HG03520 (cell line): ENCODE results near the gene CSK.

ENCODE experiments used
- ATAC-seq: cut with Tn5 transposase; IDR thresholded peaks from one replicate; pipeline ENCODE4 v1.9.1; 2021; ENCODE audit warnings: mild to moderate bottlenecking, moderate library complexity; ENCODE audit not compliant: unreplicated experiment

Gene CSK

DNA sequence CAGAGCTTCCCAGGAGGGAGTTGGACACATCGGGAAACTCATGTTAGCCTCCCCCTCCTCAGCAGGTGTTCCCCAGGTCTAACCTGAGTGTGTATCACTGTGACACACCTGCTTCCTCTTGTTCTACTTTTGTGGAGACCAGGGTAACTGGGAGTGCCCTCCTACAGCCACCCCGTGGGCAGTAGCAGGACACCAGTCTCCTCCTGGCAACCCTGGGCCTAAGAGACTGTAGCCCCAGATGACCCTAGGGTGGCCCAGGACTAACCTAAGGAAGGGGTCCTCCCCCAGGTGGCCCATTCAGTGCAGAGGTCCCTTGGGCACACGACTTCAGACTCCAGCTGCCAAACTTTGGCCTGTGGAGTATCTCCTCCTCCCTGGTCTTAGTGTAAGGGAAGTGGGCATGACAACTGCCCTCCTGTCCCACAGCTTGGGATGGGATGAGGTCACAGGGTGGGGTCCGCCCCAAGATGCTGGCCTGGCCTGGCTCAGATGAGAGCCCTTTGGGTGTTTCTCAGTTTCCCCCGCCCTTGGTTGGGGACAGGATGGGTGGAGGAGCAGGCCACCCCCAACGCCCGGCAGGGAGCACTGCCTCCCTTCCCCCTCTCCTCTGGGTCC is 4.8 kb downstream of the CSK start:
- ATAC-seq = no peak

DNA sequence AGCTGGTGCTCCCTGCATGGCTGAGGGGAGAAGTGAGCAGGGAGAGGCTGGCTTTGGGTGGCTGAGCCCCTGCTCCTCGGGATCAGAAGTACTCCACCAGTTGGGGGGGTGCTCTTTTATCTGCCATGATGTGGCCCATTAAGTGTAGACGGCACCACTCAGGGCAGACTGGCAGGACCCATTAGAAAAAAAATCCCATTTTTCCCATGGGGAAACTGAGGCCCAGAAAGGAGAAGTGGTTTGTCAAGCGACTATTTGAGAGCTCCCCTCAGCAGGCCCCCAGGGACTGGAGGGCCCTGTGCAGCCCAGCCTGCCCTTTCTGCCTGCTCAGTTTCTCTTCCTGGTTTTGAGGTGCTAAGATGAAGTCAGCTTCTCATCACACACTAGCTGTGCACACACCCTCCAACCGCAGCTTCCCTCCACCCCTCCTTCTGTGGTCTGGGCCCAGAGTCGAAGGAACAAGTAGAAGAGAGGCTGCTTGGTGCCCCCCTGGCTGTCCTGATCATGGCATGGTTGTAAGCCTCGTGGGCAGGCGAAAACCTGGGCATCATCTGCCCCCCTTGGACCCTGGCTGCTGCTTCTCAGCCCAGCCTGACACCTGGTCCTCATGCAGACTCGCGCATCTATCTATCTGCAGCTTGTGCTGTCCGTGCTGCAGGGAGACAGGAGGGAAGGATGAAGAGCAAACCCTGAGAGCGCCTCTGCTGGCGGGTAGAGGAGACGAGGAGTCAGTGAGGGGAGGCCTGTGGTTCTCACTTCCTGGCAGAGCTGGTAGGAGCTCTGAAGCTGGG is 5.6 kb downstream of the CSK start:
- peak; percentile 48 for ATAC-seq

DNA sequence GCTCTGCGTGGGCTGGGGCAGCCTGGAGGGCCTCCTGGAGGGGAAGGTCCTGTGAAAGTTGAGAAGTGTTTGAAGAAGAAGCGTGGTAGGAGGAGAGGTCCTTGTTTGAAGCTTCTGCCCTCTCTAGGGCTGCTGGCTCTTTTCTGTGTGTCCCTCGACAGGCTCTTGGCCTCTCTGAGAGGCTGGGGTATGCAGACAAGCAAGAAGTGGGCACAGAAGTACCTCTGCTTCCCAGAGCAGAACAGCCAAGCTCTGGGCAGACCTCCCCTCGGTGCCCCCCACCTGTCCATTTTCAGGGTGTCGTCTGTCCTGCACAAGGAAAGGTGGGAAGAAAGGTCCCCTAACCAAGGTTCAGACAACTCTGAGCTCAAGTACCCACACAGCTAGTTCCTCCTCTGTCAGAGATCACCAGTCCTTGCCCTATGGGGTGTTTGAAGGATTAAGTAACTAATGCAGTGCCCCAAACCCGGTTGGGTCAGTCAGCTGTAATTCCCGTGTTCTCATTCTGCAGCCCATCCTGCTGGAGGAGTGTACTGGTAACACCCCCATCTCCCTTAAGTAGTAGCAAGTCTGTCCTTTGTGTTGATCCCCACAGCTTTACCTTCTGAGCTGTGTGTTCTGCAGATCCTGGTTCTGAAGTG is 6.3 kb downstream of the CSK start:
- ATAC-seq = no peak

DNA sequence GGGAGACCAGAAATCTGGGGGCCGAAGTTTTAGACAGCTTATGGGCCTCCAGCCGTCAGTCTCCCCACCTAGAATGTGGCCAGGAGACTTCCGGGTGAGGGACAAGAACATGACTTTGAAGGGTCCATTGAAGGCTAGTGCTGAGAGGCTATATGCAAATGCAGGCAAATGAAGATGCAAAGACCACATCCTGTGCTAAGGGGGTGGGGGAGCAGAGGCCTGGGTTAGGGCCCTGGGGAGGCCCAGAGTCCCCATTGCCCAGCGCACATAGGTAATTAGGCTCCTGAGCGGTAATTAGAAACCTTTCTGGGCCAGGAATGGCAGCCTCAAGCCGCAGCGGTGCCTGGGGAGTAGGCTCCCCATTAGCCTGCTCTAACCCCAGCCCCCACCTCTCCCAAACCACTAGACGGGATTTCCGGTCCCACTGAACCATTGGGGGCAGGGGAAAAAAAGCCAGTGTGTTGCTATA is 6.8 kb downstream of the CSK start:
- ATAC-seq = no peak

DNA sequence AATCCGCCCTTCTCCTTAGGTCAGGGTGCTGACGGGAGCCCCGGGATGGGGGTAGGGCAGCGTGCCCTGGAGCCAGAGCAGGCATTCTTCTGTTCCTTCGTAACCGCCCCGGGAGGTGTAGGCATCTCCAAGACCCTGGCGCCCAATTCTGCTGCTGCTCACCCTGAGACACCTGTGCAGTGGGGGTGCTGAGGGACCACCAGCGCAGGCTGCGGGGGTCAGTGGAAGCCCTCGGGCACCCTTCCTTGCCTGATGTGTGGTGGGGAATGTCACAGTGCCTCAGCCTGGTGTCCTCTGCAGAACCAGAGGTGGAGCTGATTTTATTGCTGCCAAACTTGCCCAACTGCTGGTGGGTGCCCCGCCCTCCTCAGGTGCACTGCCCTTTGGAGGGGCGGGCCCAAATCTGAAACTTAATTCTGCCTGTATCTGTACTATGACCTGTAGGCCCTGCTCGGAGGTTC is 7.3 kb downstream of the CSK start:
- ATAC-seq = no peak

DNA sequence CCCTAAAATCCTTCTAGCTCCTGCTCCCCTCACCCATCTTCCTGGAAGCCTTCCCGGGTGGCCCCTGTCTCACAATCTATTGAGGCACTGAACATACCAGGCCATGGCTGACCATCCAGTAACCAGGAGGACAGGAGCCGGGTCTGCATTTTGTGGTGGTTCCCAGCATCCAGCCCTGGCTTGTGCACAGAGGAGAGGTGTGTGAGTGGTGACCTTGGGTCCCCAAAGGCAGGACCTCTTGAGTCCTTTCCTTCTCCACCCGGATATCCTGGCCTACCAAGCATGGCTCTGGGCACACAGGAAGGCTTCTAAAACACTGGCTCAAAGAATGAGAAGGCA is 7.8 kb downstream of the CSK start:
- ATAC-seq = no peak

DNA sequence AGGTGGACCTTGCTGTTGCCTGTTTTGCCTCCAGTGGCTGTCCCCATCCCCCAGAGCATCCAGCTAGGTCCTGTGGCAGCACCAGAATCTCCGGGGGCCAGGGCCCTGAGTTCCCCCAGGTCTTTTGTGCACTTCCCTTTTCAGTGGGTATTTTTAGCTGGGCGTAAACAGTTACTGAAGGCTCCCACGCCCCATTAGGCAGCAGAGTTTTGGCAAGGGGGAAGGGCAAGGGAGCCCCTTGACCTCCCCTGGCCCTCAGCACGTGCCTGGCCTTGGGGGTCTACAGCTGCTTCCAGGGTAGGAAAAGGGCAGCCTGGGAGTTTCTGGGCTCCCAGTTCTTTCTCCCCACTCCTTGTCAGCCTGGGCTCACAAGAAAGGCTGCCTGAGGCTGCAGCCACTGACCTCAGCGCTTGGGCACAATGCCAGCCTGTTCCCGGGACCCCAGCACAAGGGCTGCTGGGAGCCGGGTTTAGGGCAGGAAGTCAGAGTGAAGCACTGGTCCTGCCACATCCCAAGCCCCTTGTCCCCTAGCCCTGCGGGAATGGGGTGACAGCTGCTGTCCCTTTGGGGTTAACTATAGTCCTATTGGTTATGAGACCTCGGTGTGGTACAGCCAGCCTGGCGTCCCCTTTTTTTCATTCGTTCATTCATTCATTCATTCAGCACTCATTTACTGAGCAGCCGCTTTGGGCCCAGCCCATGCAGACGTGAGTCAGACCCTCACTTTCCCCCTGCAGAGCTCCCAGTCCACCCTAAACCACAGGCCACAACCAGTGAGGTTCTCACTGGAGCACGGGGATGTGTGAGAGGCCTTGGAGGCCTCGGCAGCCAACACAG is 8.4 kb downstream of the CSK start:
- ATAC-seq = no peak

DNA sequence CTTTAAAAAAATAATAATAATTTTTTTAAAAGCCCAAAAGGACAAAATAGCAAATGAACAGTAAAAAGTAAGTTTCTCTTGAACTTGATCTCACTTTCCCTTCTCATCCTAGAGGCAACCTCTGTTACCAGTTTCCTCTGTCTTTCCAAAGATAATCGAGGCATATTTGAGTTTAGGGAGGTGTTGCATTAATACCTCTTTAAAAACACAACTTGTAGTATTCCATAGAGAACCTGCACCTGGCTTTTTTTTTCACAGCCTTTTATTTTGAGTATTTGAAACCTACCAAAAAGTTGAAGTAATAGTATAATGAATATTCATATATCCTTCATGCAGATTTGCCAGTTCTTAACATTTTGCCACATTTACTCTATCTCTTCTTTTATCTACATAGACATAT is 9.1 kb downstream of the CSK start:
- ATAC-seq = no peak

DNA sequence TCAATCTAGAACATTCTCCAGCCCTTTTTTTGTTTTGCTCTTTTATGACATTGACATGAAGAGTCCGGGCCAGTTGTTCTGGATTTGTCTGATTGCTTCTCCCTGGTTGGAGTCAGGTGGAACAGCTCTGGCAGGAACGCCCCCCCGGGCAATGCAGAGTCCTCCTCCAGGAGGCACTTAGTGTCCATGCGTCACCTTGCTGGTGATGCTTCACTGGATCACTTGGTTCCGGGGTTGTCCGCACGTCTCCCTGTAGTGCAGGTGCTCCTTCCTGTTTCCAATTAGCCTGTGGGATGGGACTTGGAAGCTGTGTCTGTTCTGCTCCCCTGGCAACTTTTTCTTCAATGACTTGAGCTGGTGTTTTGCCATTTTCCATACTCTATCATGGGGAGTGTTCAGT is 9.8 kb downstream of the CSK start:
- ATAC-seq = no peak

DNA sequence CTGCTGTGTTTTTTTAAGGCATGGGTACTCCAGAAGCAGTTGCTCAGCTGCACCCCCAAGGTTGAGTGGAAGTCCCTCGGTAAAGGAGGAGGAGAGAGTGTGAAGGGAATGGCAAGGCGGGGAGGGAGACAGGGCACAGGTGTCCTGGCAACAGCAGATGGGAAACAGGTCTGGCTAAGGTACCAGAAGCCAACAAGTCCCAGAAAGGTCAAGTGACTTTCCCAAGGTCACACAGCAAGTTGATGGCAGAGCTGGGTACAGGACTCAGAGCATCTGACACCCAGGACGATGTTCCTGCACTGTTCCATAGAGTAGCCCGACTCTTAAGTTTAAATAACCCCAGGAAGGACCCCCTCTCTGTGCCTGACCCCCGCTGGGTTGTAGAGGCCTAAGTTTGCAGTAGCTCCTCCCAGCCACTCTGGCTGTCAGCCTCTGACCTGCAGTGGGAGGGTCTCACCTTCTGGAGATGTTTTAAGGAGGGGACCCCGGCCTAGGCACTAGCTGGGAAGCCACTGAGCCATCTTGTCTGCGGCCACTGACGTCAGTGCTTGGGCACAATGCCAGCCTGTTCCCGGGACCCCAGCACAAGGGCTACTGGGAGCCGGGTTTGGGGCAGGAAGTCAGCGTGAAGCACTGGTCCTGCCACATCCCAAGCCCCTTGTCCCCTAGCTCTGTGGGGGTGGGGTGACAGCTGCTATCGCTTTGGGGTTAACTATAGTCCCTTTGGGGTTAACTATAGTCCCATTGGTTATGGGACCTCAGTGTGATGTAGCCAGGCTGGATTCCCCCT is 10.5 kb downstream of the CSK start:
- ATAC-seq = no peak

DNA sequence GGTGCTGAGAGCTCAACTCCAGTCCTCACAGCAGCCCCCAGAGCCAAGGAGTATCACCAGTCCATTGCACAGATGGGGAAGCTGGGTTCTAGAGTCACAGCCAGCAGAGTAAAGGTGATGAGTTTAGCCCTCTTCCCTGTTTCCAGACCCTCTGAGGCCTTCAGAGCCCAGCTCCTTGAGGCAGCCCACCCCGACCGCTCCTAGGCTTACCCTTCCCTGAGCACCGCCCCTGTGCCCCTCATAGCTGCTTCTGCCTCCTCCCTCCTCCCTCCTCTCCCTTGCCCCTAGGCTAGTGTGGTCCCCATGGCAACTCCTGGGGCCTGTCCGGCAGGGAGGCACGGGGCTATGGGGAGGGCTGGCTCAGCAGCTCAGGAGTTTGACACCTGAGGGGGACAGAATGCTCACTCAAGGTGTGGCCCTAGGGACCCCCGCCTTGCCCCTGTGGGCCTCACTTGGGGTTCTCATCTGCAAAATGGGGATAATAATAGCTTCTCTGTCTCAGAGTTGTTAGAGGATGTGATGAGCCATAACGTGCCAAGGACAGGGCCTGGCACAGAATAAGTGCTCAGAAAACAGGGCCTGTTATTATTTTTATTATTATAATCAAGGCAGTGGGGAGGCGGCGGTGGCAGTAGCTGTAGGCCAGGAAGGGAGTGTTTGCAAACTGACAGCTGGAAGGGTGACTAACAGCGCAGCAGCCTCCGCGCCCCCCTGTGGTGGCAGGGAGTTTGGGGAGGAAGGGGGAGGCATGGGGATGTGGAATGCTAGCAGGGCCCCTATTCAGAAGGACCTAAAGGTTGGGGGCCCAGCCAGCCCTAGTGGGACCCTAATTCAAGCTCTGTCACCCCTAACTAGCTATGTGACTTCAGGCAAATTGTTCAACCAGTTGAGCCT is 11.5 kb downstream of the CSK start:
- no peak for ATAC-seq

DNA sequence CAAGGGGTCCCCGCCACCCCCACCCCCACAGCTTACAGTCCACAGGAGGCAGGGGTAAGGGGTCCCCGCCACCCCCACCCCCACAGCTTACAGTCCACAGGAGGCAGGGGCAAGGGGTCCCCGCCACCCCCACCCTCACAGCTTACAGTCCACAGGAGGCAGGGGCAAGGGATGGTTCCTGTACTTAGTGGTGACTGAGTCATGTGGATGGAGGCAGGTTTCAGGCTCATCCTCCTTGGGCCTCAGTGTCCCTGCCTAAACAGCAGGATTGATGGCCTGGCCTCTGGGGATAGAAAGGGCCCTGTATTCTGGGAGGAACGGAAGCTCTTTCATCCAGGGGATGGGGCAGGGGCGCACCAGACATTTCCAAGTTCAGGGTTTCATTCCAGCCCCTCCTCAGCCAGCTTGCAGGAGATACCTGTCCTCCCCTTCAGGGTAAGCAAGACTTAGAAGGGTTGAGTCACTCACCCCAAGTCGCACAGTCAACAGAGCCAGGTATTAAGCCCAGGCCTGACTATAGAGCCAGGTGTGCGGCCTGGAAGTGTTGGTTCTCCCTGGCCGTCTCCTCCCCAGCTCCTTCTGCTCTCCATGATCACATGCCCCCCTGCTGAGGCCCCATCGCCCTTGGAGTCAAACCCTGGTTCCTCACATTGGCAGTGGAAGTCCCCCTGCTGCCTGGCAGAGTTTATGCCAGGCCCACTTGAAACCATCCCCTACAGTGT is 12.5 kb downstream of the CSK start:
- no peak for ATAC-seq

DNA sequence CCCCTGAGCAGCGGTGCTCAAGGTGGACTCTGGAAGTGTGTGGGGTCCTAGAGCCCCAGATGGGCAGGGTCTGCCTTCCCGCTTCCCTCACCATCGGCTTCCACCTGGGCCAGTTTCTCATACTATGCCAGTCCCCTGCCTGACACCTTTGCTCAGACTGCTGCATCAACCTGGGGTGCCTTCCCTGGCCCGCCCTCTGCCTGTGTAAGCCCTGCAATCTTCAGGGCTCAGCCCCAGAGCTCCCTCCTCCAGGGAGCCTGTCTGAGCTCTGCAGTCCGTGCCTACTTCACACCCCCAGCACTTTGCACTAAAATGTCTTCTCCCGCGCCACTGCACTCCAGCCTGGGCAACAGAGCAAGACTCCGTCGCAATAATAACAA is 13.1 kb downstream of the CSK start:
- no peak for ATAC-seq

DNA sequence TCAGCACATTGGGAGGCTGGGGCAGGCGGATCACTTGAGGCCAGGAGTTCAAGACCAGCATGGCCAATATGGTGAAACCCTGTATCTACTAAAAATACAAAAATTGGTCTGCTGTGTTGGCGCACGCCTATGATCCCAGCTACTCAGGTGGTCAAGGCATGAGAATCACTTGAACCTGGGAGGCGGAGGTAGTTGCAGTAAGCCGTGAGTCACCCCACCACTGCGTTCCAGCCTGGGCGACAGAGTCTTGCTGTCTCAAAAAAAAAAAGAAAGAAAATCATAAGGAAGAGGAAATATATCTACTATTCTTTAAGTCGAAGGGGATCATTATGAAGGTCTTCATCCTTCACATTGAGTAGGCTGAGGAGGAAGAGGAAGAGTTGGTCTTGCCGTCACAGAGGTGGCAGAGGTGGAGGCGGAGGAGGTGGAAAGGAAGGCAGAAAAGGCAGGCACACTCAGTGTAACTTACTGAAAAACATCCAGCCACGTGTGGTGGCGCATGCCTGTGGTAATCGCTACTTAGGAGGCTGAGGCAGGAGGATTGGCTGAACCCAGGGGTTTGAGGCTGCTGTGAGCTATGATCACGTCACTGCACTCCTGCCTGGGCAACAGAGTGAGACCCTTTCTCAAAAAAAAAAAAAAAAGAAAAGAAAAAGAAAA is 14.2 kb downstream of the CSK start:
- no peak for ATAC-seq

DNA sequence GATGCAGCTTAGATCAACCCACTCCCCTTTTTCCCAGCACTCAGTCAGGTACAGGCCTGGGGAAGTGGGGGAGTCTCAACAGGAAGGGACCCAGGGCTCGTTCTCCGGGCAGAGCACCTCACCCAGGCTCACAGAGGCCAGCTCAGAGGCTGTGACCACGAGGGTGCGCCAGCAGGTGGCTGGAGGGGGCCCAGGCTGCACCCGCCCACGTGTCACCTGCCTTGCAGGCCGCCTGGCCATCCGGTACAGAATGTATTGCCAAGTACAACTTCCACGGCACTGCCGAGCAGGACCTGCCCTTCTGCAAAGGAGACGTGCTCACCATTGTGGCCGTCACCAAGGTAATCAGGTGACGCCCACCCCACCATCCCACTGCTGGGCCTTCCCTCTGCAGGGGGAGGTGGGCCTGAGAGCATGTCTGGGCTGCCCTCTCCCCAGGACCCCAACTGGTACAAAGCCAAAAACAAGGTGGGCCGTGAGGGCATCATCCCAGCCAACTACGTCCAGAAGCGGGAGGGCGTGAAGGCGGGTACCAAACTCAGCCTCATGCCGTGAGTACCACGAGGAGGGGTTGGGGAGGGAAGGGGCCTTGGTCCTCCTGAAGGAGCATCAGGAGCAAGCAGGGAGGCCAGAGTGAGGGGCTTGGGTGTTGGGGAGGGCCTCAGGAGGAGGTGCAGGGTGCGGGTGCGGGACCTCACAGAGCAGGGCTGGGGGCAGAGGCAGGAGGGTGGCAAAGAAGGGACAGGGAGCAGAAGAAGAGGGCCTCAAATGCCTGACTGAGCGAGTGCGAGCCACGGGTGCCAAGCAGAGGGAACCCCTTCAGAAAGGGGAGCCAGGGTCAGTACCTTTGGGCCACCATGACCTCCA is 16.7 kb downstream of the CSK start:
- ATAC-seq = no peak

DNA sequence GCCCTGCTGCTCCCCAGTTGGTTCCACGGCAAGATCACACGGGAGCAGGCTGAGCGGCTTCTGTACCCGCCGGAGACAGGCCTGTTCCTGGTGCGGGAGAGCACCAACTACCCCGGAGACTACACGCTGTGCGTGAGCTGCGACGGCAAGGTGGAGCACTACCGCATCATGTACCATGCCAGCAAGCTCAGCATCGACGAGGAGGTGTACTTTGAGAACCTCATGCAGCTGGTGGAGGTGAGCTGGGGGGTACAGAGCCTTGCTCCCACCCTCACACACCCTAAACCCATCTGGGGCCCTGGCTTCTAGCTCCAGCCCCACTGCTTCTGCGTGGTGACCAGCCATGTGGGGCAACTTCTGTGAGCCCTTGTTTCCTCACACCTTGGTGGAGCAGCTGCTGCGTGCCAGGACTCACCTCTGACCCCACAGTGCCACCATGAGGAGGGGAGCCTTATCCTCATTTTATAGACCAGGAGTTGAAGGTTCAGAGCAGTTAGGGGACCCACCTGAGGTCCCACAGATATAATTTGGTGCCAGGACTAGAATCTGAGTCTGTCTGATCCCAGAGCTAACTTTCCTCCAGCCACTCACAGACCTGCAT is 17.5 kb downstream of the CSK start:
- no peak for ATAC-seq
